Endothelial cell of umbilical vein (primary cell): Measurements from ENCODE around the gene NCOA7. TPM values are rescaled to one million over a fixed set of nuclear protein-coding genes. Genes with fewer than 3 reads are reported as not detected.

Experiments
- BruUV-seq: library from RNA; stranded (reverse); fragments of 400-500 nt; replicated peaks from 2 replicates; lab custom pipeline; 2021; lab: Mats Ljungman, UMichigan
- CTCF ChIA-PET: fragments of 300-600, 350-600 bp; sonication (Branson Sonifier 250); formaldehyde crosslinking; loops from one replicate; lab custom pipeline; 2021; ENCODE audit warnings: antibody characterized with exemption, inconsistent platforms; lab: Charles Lee
- POLR2A ChIA-PET: fragments of 300-600, 350-600 bp; sonication (Branson Sonifier 250); formaldehyde crosslinking; loops from one replicate; lab custom pipeline; 2021; ENCODE audit warnings: antibody characterized with exemption, inconsistent platforms; lab: Charles Lee
- DNase-seq: peaks from one replicate; pipeline ENCODE4 v3.0.0-alpha.2; 2011; ENCODE audit warnings: low read depth, low spot score
- FAIRE-seq: peaks from 2 replicates; lab custom pipeline; 2011; peaks lifted over from hg19 to GRCh38; lab: Jason Lieb, UNC
- H2AFZ ChIP-seq: 2 replicates; pipeline ENCODE4 v1.6.0; 2012; ENCODE audit warnings: low read depth, low read length, control low read depth, inconsistent platforms
- H3K27ac ChIP-seq: 2 replicates; pipeline ENCODE4 v1.5.1; 2011; ENCODE audit warnings: low read depth, mild to moderate bottlenecking, control low read depth, low read length, moderate library complexity; ENCODE audit not compliant: insufficient read depth
- H3K27me3 ChIP-seq, 2 experiments: 2 replicates each; pipeline versions ENCODE4 v1.6.0 to v1.6.1; 2011; ENCODE audit warnings: low read length in 2 of 2, mixed read lengths in 1 of 2; ENCODE audit not compliant: control insufficient read depth in 2 of 2, insufficient read depth in 2 of 2
- H3K36me3 ChIP-seq, 2 experiments: 2 replicates in 1 of 2; 3 replicates in 1 of 2; pipeline ENCODE4 v1.5.1; 2011; ENCODE audit warnings: low read length in 2 of 2, mild to moderate bottlenecking in 1 of 2, moderate library complexity in 1 of 2; ENCODE audit not compliant: control insufficient read depth in 2 of 2, insufficient read depth in 2 of 2; ENCODE audit errors: extremely low read depth in 1 of 2
- H3K4me1 ChIP-seq: 3 replicates; pipeline ENCODE4 v1.5.1; 2011; ENCODE audit warnings: mild to moderate bottlenecking, low read length; ENCODE audit not compliant: control insufficient read depth, insufficient read depth; ENCODE audit errors: extremely low read depth
- H3K4me2 ChIP-seq: 2 replicates; pipeline ENCODE4 v1.6.1; 2011; ENCODE audit warnings: low read length, control low read depth, mixed read lengths; ENCODE audit not compliant: insufficient read depth
- H3K4me3 ChIP-seq, 3 experiments: fragments of 200-600 bp in 1 of 3; sonication (generic), shearing (Covaris generic) in 1 of 3; replicated peaks in 1 of 3; 2 replicates each; pipeline ENCODE4 v1.5.1; 2011 to 2016; ENCODE audit warnings: control low read depth in 3 of 3, low read length in 3 of 3, mild to moderate bottlenecking in 2 of 3, inconsistent platforms in 1 of 3, low read depth in 1 of 3, moderate library complexity in 1 of 3; ENCODE audit not compliant: insufficient read depth in 1 of 3
- H3K79me2 ChIP-seq: 2 replicates; pipeline ENCODE4 v1.6.0; 2012; ENCODE audit warnings: low read length, inconsistent platforms; ENCODE audit not compliant: control insufficient read depth, insufficient read depth
- H3K9ac ChIP-seq: replicated peaks from 2 replicates; pipeline ENCODE3; 2011; ENCODE audit warnings: low read length, control low read depth; ENCODE audit not compliant: insufficient read depth; ENCODE audit errors: extremely low read depth
- H3K9me1 ChIP-seq: replicated peaks from 3 replicates; pipeline ENCODE4 v1.6.0; 2011; ENCODE audit warnings: mild to moderate bottlenecking, low read length; ENCODE audit not compliant: control insufficient read depth, insufficient read depth; ENCODE audit errors: extremely low read depth
- H3K9me3 ChIP-seq: replicated peaks from 2 replicates; pipeline ENCODE4 v1.5.1; 2012; ENCODE audit warnings: low read length, inconsistent platforms; ENCODE audit not compliant: control insufficient read depth, insufficient read depth
- H4K20me1 ChIP-seq: replicated peaks from 2 replicates; pipeline ENCODE3; 2011; ENCODE audit warnings: mild to moderate bottlenecking, low read length; ENCODE audit not compliant: control insufficient read depth, insufficient read depth; ENCODE audit errors: extremely low read depth
- EZH2 ChIP-seq: IDR thresholded peaks from 2 replicates; pipeline ENCODE4 v1.6.1; 2012; ENCODE audit warnings: borderline replicate concordance, low read depth, mild to moderate bottlenecking, moderate library complexity, low read length, inconsistent platforms; ENCODE audit not compliant: severe bottlenecking
- FOS ChIP-seq: IDR thresholded peaks from 2 replicates; pipeline ENCODE4 v1.6.1; 2011; ENCODE audit warnings: mild to moderate bottlenecking, low read length, moderate library complexity, borderline replicate concordance; ENCODE audit not compliant: insufficient read depth
- GATA2 ChIP-seq: IDR thresholded peaks from 2 replicates; pipeline ENCODE4 v1.7.0; 2011; ENCODE audit warnings: low read depth, mild to moderate bottlenecking, moderate library complexity, mixed read lengths, low read length; ENCODE audit not compliant: insufficient read length, insufficient read depth
- JUN ChIP-seq: IDR thresholded peaks from 2 replicates; pipeline ENCODE4 v1.6.1; 2011; ENCODE audit warnings: borderline replicate concordance, low read depth; ENCODE audit not compliant: insufficient read length, insufficient read depth
- MYC ChIP-seq: IDR thresholded peaks from one replicate; pipeline ENCODE4 v1.6.1; 2011; ENCODE audit warnings: mild to moderate bottlenecking, low read depth, low read length
- POLR2A ChIP-seq: IDR thresholded peaks from 2 replicates; pipeline ENCODE4 v1.6.1; 2012; ENCODE audit warnings: low read depth, mild to moderate bottlenecking, control low read depth, low read length
- POLR2AphosphoS5 ChIP-seq: IDR thresholded peaks from 2 replicates; pipeline ENCODE4 v1.6.1; 2012; ENCODE audit warnings: low read depth, mild to moderate bottlenecking, control low read depth, low read length, moderate library complexity; ENCODE audit not compliant: insufficient read depth
- dilution Hi-C: fragments of 300-500 bp; cut with MboI; formaldehyde crosslinking; loops from one replicate; pipeline ENCODE4 v1.15.0; 2019; ENCODE audit warnings: low sequenced_read_pairs; ENCODE audit not compliant: extremely low pct_ligation_motif_present
- intact Hi-C: fragments of 100-400 bp; cut with micrococcal nuclease; formaldehyde crosslinking; loops from one replicate; pipeline ENCODE4 v1.10.0; 2022
- polyA plus RNA-seq, 4 experiments: library from polyadenylated mRNA; depleted of rRNA in 3 of 4; stranded (reverse) in 3 of 4; unstranded in 1 of 4; fragments of >200 nt; gene quantifications; 2 replicates each; pipeline versions ENCODE4 v1.2.1 to v1.2.3, GENCODE V29; 2011 to 2012; ENCODE audit warnings: missing spikeins in 1 of 4
- total RNA-seq: library from RNA; stranded (reverse); gene quantifications from 2 replicates; pipeline ENCODE4 v1.2.3, GENCODE V29; 2021
- TF ChIP-seq, protein P1 (sequence below), 2 donors: IDR thresholded peaks; 1 replicate in 1 of 2; 2 replicates in 1 of 2; pipeline ENCODE4 v1.5.1; 2011; ENCODE audit warnings: low read length in 2 of 2, mild to moderate bottlenecking in 2 of 2, moderate library complexity in 2 of 2, control low read depth in 1 of 2, inconsistent platforms in 1 of 2, low read depth in 1 of 2; ENCODE audit not compliant: insufficient read depth in 1 of 2; ENCODE audit errors: extremely low read depth in 1 of 2
- TF ChIP-seq, protein P2 (sequence below): IDR thresholded peaks from 2 replicates; pipeline ENCODE4 v1.6.1; 2011; ENCODE audit not compliant: insufficient read depth, insufficient read length

The NCOA7 gene
- total and polyA plus RNA-seq, 2 donors (not counting 3 experiments of a cell fraction or from before 2014, with no cell fraction given) = 27.7 to 71.2 TPM

DNA sequence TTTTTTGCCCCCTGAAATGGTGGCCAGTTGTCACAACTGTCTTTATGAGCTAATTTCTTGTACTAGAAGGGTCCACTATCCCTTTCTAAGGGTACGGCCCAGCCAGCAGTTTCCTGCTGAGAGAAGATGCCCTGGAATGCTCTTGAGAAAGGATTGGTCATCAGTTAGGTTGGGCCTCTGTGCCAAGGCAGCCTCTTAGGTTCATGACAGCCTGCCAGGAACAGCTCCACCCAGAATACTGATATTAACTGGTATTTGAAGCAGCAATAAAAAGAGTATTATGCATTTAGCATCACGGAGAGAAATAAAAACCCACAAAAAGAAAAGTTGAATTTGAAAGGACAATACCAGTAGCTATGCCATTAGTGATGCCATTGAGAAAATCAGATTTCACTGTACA lies 156.9 kb downstream of the NCOA7 start:
- peak; percentile 48 for FAIRE-seq

DNA sequence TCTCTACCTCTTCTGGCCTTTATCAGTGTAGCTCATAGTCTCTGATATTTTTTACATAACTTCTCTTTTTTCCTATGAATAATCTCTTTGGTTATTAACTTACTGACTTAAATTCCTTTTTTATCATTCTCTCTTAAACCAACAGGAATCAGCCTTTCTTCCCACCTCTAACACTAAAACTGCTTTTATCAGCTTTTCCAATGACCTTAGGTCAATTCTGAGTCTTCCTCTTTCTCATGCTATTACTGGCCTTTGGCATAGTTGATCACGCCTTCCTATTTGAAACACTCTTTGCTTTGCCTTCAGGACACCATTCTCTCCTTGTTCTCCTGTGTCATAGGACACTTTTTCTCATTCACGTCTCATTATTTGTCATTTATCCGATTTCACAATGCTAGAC lies 157.7 kb downstream of the NCOA7 start:
- FAIRE-seq = no peak
- no peaks in the 10 kb centered on the region for H3K79me2 ChIP-seq
- intact Hi-C loops = no loop called here
- POLR2A ChIA-PET = no interaction called here
- no peak overlapping the region for H3K9ac ChIP-seq
- TF ChIP-seq MYC (no peak), JUN (no peak), EZH2 (no peak), FOS (no peak), POLR2A (no peak), GATA2 (no peak), POLR2AphosphoS5 (no peak)
- TF ChIP-seq, protein P1, sequence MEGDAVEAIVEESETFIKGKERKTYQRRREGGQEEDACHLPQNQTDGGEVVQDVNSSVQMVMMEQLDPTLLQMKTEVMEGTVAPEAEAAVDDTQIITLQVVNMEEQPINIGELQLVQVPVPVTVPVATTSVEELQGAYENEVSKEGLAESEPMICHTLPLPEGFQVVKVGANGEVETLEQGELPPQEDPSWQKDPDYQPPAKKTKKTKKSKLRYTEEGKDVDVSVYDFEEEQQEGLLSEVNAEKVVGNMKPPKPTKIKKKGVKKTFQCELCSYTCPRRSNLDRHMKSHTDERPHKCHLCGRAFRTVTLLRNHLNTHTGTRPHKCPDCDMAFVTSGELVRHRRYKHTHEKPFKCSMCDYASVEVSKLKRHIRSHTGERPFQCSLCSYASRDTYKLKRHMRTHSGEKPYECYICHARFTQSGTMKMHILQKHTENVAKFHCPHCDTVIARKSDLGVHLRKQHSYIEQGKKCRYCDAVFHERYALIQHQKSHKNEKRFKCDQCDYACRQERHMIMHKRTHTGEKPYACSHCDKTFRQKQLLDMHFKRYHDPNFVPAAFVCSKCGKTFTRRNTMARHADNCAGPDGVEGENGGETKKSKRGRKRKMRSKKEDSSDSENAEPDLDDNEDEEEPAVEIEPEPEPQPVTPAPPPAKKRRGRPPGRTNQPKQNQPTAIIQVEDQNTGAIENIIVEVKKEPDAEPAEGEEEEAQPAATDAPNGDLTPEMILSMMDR (IDR thresholded peaks at IDR 0.05; ENCODE audit: extremely low read depth in 1 of 2, insufficient read depth in 1 of 2, low read depth in 1 of 2, low read length in 2 of 2) = no peak
- TF ChIP-seq, protein P2, sequence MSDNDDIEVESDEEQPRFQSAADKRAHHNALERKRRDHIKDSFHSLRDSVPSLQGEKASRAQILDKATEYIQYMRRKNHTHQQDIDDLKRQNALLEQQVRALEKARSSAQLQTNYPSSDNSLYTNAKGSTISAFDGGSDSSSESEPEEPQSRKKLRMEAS = no peak
- no peaks in the 10 kb centered on the region for H4K20me1 ChIP-seq
- no peak overlapping the region for H3K4me2 ChIP-seq
- no peak overlapping the region for H3K27ac ChIP-seq
- no peak overlapping the region for H2AFZ ChIP-seq
- no peak for DNase-seq
- CTCF ChIA-PET = interaction anchor here (1.0 to 7.0 kb wide), 8 partner anchors 8 to 160 kb away, joined by 3 to 86 read pairs (median 4); partner anchors contain the start of gene HINT3
- dilution Hi-C loops = no loop called here
- no TSS peak for BruUV-seq
- H3K9me1 ChIP-seq = no peaks in the 10 kb centered on the region
- H3K4me1 ChIP-seq = peaks cover 40% of the 10 kb centered on the region
- no peak overlapping the region for H3K4me3 ChIP-seq
- no peaks in the 10 kb centered on the region for H3K9me3 ChIP-seq
- H3K36me3 ChIP-seq = no peaks in the 10 kb centered on the region
- no peaks in the 10 kb centered on the region for H3K27me3 ChIP-seq

More for the DNA sequence above, 156.9 kb downstream of the NCOA7 start:
- no peaks in the 10 kb centered on the region for H4K20me1 ChIP-seq
- H3K27ac ChIP-seq = no peak overlapping the region
- dilution Hi-C loops = no loop called here
- H3K36me3 ChIP-seq = no peaks in the 10 kb centered on the region
- ChIA-PET POLR2A (no interaction called here), CTCF (interaction anchor here (1.0 to 7.0 kb wide), 10 partner anchors 7 to 159 kb away, joined by 3 to 86 read pairs (median 4); partner anchors contain the start of gene HINT3)
- no peaks in the 10 kb centered on the region for H3K9me1 ChIP-seq
- H3K9me3 ChIP-seq = no peaks in the 10 kb centered on the region
- no peaks in the 10 kb centered on the region for H3K79me2 ChIP-seq
- intact Hi-C loops = no loop called here
- no peak overlapping the region for H3K4me3 ChIP-seq
- H3K9ac ChIP-seq = no peak overlapping the region
- H3K4me1 ChIP-seq = peaks cover 40% of the 10 kb centered on the region
- BruUV-seq = no TSS peak
- no peak overlapping the region for H2AFZ ChIP-seq
- no peak for TF ChIP-seq POLR2AphosphoS5
- no peaks in the 10 kb centered on the region for H3K27me3 ChIP-seq
- DNase-seq = peak; percentile 47
- no peak overlapping the region for H3K4me2 ChIP-seq
